ENCODE results near the gene GJC3.

DNA sequence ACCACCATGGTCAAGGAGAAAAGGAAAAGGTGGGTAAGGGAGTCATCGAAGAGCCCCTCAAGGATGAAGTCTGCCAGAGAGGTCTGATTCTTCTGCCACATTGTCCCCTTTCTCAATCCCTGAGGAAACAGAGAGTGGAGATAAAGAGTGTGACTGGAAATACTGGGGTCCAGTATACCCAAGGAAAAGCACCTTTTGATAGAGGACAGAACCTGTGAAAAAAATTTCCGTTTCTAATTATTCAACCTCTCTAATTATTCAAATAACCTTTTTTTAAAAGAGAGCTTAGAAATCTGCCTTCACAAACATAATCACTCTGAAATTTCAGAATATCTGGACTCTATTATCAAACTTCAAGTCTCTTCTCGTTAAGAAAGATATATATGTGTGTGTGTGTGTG, 52.5 kb downstream of the GJC3 start, which contains the start of gene OR2AE1:
- TF ChIP-seq ZNF274 (IDR thresholded peaks at IDR 0.05; ENCODE audit: low read depth, low read length) (no peak), YY1 (IDR thresholded peaks at IDR 0.05; ENCODE audit: insufficient read depth, insufficient read length) (no peak)

All from NT2/D1 (cell line).